Measurements from ENCODE around the gene HOXB2.

Gene HOXB2

GRCh38 chr17:48553190-48553547 is 8.3 kb upstream of the HOXB2 start:
- Mint-ChIP-seq H3K4me3 (peak overlapping the region; percentile 76 to 88 (median 83)), H3K36me3 (ENCODE audit: low read depth) (peaks cover 39% of the 10 kb centered on the region), H3K27me3 (ENCODE audit: low read depth) (peaks cover 5% of the 10 kb centered on the region), H3K4me1 (peaks cover 72% of the 10 kb centered on the region), H3K27ac (peak overlapping the region; percentile 97 to 100 (median 99)), H3K9me3 (no peaks in the 10 kb centered on the region)
- TF ChIP-seq CTCF (IDR thresholded peaks at IDR 0.05; ENCODE audit: unreplicated experiment in 3 of 3) = no peak

- H3K27ac Mint-ChIP-seq = peak overlapping the region; percentile 97 to 100 (median 99)
- peaks cover 40% of the 10 kb centered on the region for H3K36me3 Mint-ChIP-seq (ENCODE audit: low read depth)
- H3K27me3 Mint-ChIP-seq (ENCODE audit: low read depth) = peaks cover 3% of the 10 kb centered on the region
- H3K9me3 Mint-ChIP-seq = no peaks in the 10 kb centered on the region
- peaks cover 73% of the 10 kb centered on the region for H3K4me1 Mint-ChIP-seq
- peak overlapping the region; percentile 76 to 88 (median 83) for H3K4me3 Mint-ChIP-seq
- TF ChIP-seq CTCF (IDR thresholded peaks at IDR 0.05; ENCODE audit: unreplicated experiment in 3 of 3) = no peak
Observed at GRCh38 chr17:48552466-48553189, 7.7 kb upstream of the HOXB2 start.

DNA sequence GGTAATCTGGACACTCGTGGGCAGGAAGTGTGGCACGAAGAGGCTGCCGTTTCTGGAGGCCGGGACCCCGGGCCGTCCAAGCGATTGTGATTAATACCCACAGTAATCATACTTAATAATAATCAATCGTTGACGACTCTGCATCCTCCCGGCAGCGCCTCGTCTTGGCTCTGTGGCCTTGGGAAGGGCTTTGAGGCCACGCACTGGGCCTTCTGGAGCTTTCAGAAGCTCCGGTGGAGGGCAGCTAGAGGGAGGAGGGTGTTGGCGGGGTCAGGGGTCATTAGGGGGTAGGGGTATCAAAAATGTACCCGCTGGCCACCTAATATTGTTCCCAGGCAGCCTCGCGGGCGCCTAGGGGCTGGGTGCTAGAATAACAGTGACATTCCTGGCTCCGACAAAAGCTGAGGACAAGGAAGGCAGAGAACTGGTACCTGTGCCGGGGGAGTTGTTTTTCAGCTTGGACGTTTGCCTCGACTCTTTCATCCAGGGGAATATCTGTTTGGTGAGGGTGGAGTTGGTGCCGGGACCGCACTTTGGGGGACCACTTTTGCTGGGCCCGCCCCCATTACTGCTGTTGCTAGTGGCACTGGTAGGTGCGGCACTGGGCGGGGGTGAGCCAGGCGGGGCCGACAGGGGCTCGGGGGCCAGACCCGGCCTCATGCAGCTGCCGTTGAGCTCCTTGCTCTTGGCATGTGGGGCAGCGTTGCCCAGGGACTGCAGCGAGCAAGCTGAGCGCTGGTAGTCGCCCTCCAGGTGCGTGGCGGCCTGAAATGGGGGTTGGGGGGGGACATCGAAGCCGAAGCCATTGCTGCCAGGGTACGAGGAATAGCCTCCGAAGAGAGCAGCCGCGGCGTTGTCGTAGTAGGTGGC is 6.9 kb upstream of the HOXB2 start:
- Mint-ChIP-seq H3K4me3 (peak overlapping the region; percentile 65 to 72 (median 67)), H3K27me3 (ENCODE audit: low read depth) (peaks cover 1% of the 10 kb centered on the region), H3K36me3 (ENCODE audit: low read depth) (peaks cover 40% of the 10 kb centered on the region), H3K27ac (peak overlapping the region; percentile 97 to 100 (median 99)), H3K9me3 (no peaks in the 10 kb centered on the region), H3K4me1 (peaks cover 76% of the 10 kb centered on the region)
- no peak for TF ChIP-seq CTCF (IDR thresholded peaks at IDR 0.05; ENCODE audit: unreplicated experiment in 3 of 3)

DNA sequence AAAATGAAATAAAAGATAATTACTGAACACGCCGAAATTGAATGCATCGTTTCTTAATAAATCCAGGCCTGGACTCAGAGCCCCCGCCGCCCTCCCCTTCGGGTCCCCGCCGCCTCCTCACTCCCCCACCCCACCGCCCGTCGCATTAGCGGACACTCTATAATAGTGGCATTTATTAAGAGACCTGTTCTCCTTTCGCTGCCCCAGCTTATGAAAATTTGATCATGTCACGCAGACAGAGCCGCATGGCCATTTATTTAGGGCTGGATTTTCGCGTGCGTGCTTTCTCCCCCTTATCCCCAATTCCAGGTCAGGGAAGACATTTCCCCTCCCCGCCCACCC is 6.3 kb upstream of the HOXB2 start:
- Mint-ChIP-seq H3K9me3 (no peaks in the 10 kb centered on the region), H3K27ac (peak overlapping the region; percentile 97 to 100 (median 99)), H3K27me3 (ENCODE audit: low read depth) (no peaks in the 10 kb centered on the region), H3K4me1 (peaks cover 76% of the 10 kb centered on the region), H3K36me3 (ENCODE audit: low read depth) (peaks cover 40% of the 10 kb centered on the region), H3K4me3 (peak overlapping the region; percentile 41 to 72 (median 65))
- no peak for TF ChIP-seq CTCF (IDR thresholded peaks at IDR 0.05; ENCODE audit: unreplicated experiment in 3 of 3)

GRCh38 chr17:48550502-48551213 is 5.7 kb upstream of the HOXB2 start:
- Mint-ChIP-seq H3K27me3 (ENCODE audit: low read depth) (no peaks in the 10 kb centered on the region), H3K4me1 (peaks cover 77% of the 10 kb centered on the region), H3K4me3 (peak overlapping the region; percentile 54 to 72 (median 65)), H3K36me3 (ENCODE audit: low read depth) (peaks cover 40% of the 10 kb centered on the region), H3K27ac (peak overlapping the region; percentile 99 to 100 (median 99)), H3K9me3 (no peaks in the 10 kb centered on the region)
- TF ChIP-seq CTCF (IDR thresholded peaks at IDR 0.05; ENCODE audit: unreplicated experiment in 3 of 3) = peak in 1 of 3 experiments; percentile 46

Data from nephron (organoid).